Osteocyte (in vitro differentiated cells): Measurements from ENCODE around the gene ALDH1L2. TPM values are rescaled to one million over a fixed set of nuclear protein-coding genes. Genes with fewer than 3 reads are reported as not detected.
"Not testable (repeated sequence)": the region's sequence is repeated elsewhere in the genome, so short reads cannot be mapped to it uniquely, and the experiment has no call there.

Experiments
- DNase-seq: peaks from one replicate; pipeline ENCODE4 v3.0.0; 2021; ENCODE audit warnings: mixed read lengths; ENCODE audit not compliant: unreplicated experiment; ENCODE audit errors: extremely low spot score
- H3K27ac Mint-ChIP-seq: one replicate; pipeline ENCODE4 v1.8.0; 2021; ENCODE audit warnings: mild to moderate bottlenecking, mixed read lengths; ENCODE audit not compliant: unreplicated experiment
- H3K27me3 Mint-ChIP-seq: one replicate; pipeline ENCODE4 v1.8.0; 2021; ENCODE audit warnings: mixed read lengths; ENCODE audit not compliant: unreplicated experiment
- H3K36me3 Mint-ChIP-seq: one replicate; pipeline ENCODE4 v1.8.0; 2021; ENCODE audit warnings: mixed read lengths; ENCODE audit not compliant: unreplicated experiment
- H3K4me1 Mint-ChIP-seq: one replicate; pipeline ENCODE4 v1.8.0; 2021; ENCODE audit warnings: mixed read lengths; ENCODE audit not compliant: unreplicated experiment
- H3K4me3 Mint-ChIP-seq: one replicate; pipeline ENCODE4 v1.8.0; 2021; ENCODE audit warnings: mild to moderate bottlenecking, moderate library complexity, mixed read lengths; ENCODE audit not compliant: unreplicated experiment
- H3K9me3 Mint-ChIP-seq: one replicate; pipeline ENCODE4 v1.8.0; 2021; ENCODE audit warnings: mixed read lengths; ENCODE audit not compliant: unreplicated experiment
- CTCF ChIP-seq: fragments of 200-600 bp; sonication (generic); IDR thresholded peaks from 2 replicates; pipeline ENCODE4 v1.5.0; 2021; ENCODE audit warnings: antibody characterized with exemption, mild to moderate bottlenecking, moderate library complexity
- total RNA-seq: library from RNA; stranded (reverse); gene quantifications from 2 replicates; pipeline ENCODE4 v1.2.1, GENCODE V29; 2021

ALDH1L2 gene
- total RNA-seq, 1 donor from 2014 or later: 85.5 TPM

GRCh38 chr12:104985206-104985605 is 99.1 kb downstream of the ALDH1L2 start:
- H3K4me3 Mint-ChIP-seq: peak overlapping the region; percentile 85
- peaks cover 5% of the 10 kb centered on the region for H3K9me3 Mint-ChIP-seq
- H3K27ac Mint-ChIP-seq: no peak overlapping the region
- no peak for TF ChIP-seq CTCF
- no peak for DNase-seq
- peaks cover 18% of the 10 kb centered on the region for H3K36me3 Mint-ChIP-seq
- peaks cover 23% of the 10 kb centered on the region for H3K4me1 Mint-ChIP-seq
- peaks cover 9% of the 10 kb centered on the region for H3K27me3 Mint-ChIP-seq

- Mint-ChIP-seq H3K4me1 (peaks cover 12% of the 10 kb centered on the region), H3K27me3 (peaks cover 11% of the 10 kb centered on the region)
- not testable (repeated sequence) for H3K9me3 Mint-ChIP-seq, H3K36me3 Mint-ChIP-seq, H3K27ac Mint-ChIP-seq, DNase-seq, H3K4me3 Mint-ChIP-seq
Observed at GRCh38 chr12:104977688-104978087, 106.6 kb downstream of the ALDH1L2 start.

GRCh38 chr12:104976703-104977102 is 107.6 kb downstream of the ALDH1L2 start:
- Mint-ChIP-seq H3K4me3 (no peak overlapping the region), H3K4me1 (peaks cover 12% of the 10 kb centered on the region), H3K27ac (no peak overlapping the region), H3K9me3 (no peaks in the 10 kb centered on the region), H3K27me3 (peaks cover 11% of the 10 kb centered on the region), H3K36me3 (peaks cover 2% of the 10 kb centered on the region)
- no peak for DNase-seq
- TF ChIP-seq CTCF: no peak

GRCh38 chr12:104975587-104976343 is 108.5 kb downstream of the ALDH1L2 start:
- Mint-ChIP-seq H3K4me1 (peaks cover 16% of the 10 kb centered on the region), H3K36me3 (peaks cover 2% of the 10 kb centered on the region), H3K27ac (no peak overlapping the region), H3K9me3 (no peaks in the 10 kb centered on the region), H3K4me3 (no peak overlapping the region), H3K27me3 (peaks cover 6% of the 10 kb centered on the region)
- DNase-seq: no peak
- no peak for TF ChIP-seq CTCF

- no peak overlapping the region for H3K27ac Mint-ChIP-seq
- no peak overlapping the region for H3K4me3 Mint-ChIP-seq
- H3K4me1 Mint-ChIP-seq: peaks cover 16% of the 10 kb centered on the region
- no peak for DNase-seq
- H3K27me3 Mint-ChIP-seq: peaks cover 1% of the 10 kb centered on the region
- no peaks in the 10 kb centered on the region for H3K36me3 Mint-ChIP-seq
- no peak for TF ChIP-seq CTCF
- H3K9me3 Mint-ChIP-seq: no peaks in the 10 kb centered on the region
Observed at GRCh38 chr12:104974626-104975290, 109.5 kb downstream of the ALDH1L2 start.
